Cardiac muscle cell (in vitro differentiated cells and primary cell): ENCODE data around the gene P3H1. TPM values are rescaled to one million over a fixed set of nuclear protein-coding genes. Genes with fewer than 3 reads are reported as not detected.

Experiments used
- DNase-seq, 2 donors: peaks; one replicate each; pipeline versions ENCODE4 v3.0.0 to v3.0.0-alpha.2; 2010 to 2017; ENCODE audit warnings: low read depth in 1 of 2, low spot score in 1 of 2
- H3K27ac ChIP-seq: fragments of 200-600 bp; sonication (generic); 2 replicates; pipeline ENCODE4 v1.5.1; 2016
- H3K27me3 ChIP-seq: fragments of 200-600 bp; sonication (generic); 2 replicates; pipeline ENCODE4 v1.6.0; 2016; ENCODE audit warnings: control low read depth
- H3K36me3 ChIP-seq: fragments of 200-600 bp; sonication (generic); 2 replicates; pipeline ENCODE4 v1.5.1; 2016; ENCODE audit warnings: control low read depth
- H3K4me1 ChIP-seq: fragments of 200-600 bp; sonication (generic); 2 replicates; pipeline ENCODE4 v1.8.1; 2017; ENCODE audit warnings: low read depth, mild to moderate bottlenecking, mixed run types
- H3K4me3 ChIP-seq: fragments of 200-600 bp; sonication (generic); 2 replicates; pipeline ENCODE4 v1.5.1; 2016; ENCODE audit warnings: mild to moderate bottlenecking
- H3K9me3 ChIP-seq: fragments of 200-600 bp; sonication (generic); 2 replicates; pipeline ENCODE4 v1.5.1; 2017; ENCODE audit warnings: low read depth, mild to moderate bottlenecking, control low read depth
- polyA plus RNA-seq: library from polyadenylated mRNA; unstranded; fragments of >200 nt; fragmentation: Nextera tagmentation; extraction: Ambion mirVana; gene quantifications from 2 replicates; pipeline ENCODE4 v1.2.1, GENCODE V29; 2016
- total RNA-seq: library from RNA; depleted of rRNA; stranded (reverse); fragments of >200 nt; gene quantifications from 2 replicates; pipeline ENCODE4 v1.2.3, GENCODE V29; 2016
- TF ChIP-seq, protein P1 (sequence below): IDR thresholded peaks from 2 replicates; pipeline ENCODE4 v1.5.1; 2012; ENCODE audit warnings: low read depth, mild to moderate bottlenecking, low read length

The P3H1 gene
- total and polyA plus RNA-seq, 2 experiments from 2014 or later: 56.1 to 65.4 TPM

DNA sequence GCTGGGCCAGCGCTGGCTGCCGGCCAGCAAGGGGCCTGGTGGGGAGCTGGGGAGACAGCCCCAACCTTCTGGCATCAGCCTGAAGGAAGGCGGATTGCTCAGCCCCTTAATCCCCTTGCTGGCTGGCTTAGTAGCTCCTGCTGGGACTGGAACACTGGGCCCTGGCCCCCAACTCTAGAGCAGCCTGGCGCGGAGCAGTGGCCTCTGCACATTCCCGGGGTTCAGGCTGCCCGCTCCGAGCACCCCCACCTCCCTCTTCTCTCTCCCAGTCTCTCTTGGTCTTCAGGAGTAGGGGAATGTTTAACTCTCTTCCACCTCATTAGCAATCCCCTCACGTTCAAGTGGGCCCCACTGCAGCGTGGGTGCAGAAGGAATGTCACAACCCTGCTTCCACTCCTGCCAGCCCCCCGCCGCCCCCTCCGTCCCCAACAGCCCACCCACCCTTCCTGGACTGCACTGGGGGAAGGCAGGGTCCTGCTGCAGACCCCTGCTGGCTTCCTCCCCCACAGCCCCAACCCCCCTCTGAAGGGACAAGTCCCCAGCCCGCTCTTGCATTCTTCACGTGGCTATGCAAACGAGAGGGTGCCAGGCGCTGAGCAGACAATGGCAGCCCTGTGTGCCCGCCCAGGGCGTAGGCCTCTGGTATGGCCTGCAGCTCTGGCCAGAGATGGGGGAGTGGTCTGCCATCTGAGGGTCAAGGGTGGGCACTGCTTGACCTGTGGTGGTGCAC, 25.8 kb downstream of the P3H1 start:
- Histone ChIP-seq H3K36me3 (peaks cover 4% of the 10 kb centered on the region), H3K4me3 (no peak overlapping the region), H3K27ac (no peak overlapping the region), H3K27me3 (no peaks in the 10 kb centered on the region), H3K4me1 (peaks cover 14% of the 10 kb centered on the region), H3K9me3 (no peaks in the 10 kb centered on the region)
- DNase-seq: no peak
- TF ChIP-seq, protein P1, sequence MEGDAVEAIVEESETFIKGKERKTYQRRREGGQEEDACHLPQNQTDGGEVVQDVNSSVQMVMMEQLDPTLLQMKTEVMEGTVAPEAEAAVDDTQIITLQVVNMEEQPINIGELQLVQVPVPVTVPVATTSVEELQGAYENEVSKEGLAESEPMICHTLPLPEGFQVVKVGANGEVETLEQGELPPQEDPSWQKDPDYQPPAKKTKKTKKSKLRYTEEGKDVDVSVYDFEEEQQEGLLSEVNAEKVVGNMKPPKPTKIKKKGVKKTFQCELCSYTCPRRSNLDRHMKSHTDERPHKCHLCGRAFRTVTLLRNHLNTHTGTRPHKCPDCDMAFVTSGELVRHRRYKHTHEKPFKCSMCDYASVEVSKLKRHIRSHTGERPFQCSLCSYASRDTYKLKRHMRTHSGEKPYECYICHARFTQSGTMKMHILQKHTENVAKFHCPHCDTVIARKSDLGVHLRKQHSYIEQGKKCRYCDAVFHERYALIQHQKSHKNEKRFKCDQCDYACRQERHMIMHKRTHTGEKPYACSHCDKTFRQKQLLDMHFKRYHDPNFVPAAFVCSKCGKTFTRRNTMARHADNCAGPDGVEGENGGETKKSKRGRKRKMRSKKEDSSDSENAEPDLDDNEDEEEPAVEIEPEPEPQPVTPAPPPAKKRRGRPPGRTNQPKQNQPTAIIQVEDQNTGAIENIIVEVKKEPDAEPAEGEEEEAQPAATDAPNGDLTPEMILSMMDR: no peak

DNA sequence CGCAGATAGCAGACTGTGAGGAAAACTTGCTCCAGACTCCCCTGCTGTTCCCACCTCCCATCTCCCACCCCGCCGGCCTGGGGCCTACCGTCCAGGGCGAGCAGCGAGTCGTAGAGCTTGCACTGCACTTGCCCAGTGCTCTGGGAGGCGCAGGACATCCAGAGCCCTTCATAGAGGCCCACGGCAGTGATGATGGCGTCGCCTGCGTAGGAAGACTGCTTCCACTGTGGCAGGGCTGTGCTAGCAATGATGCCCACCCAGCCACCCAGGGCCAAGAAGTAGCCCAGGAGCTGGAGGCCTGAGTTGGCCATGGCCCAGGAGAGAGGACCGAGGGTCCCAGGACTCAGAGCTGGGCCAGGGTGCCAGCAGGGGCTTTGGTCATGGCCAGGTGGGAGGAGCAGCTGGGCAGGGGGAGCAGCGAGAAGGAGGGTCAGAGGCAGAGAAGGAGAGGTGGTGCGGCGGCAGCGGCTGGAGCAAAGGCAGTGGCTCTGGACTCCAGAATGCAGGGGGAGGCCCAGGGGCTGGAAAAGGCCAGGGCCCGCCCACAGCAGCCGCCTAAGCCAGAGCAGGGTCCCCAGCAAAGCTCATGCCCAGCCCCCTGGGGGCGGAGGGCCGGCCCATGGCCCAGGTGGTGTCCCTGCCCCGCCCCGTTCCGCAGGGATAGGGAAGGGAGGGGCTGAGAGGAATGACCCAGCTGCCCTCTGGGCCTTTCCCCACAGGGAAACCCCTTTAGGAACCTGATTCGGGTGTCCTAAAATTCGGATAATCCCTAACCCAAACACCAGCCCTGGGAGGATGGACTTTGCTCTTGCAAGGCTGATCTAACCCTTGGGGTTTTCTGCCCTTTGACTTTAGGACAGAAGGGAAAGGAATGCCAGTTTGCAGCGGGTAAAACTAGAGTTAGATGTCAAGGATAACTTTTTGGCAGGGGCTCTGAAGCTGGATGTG, 26.8 kb downstream of the P3H1 start, which contains the start of gene CLDN19:
Gene CLDN19 (minus strand): TSS at position 484 of the 948 bp plus-strand sequence. CDS start 173 bp downstream, at position 311.
- Histone ChIP-seq H3K27me3 (no peaks in the 10 kb centered on the region), H3K36me3 (no peaks in the 10 kb centered on the region), H3K27ac (no peak within 1 kb of the TSS), H3K4me1 (peaks cover 14% of the 10 kb centered on the region), H3K4me3 (no peak within 1 kb of the TSS), H3K9me3 (no peaks in the 10 kb centered on the region)
- TF ChIP-seq, protein P1: no peak
- DNase-seq: peak in 1 of 2 donors; percentile 72

DNA sequence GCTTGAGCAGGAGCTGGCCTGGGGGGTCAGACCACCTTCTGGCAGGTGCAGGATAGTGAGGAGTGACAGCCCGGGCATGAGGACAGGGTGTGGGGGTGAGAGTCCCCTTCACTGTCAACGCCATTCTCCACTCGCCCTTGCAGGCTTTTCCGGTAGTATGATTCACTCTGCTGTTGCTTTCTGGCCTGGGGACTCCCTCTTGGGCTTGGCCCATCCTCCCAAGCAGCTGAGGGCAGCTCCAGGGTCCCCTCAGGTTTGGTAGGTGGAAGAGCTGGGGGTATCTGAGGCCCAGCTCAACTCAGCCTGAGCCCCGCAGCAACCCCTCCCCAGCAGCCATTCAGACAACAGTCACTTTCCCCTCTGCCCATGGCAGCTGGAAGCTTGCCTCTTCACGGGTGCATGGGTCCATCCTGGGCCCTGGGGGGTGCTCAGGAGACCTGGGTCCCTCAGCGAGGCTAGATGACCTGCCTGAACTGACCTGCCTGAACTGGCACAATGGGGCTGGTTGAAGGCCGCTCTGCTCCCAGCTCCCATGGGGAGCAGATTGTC, 28.1 kb downstream of the P3H1 start:
- TF ChIP-seq, protein P1: no peak

DNA sequence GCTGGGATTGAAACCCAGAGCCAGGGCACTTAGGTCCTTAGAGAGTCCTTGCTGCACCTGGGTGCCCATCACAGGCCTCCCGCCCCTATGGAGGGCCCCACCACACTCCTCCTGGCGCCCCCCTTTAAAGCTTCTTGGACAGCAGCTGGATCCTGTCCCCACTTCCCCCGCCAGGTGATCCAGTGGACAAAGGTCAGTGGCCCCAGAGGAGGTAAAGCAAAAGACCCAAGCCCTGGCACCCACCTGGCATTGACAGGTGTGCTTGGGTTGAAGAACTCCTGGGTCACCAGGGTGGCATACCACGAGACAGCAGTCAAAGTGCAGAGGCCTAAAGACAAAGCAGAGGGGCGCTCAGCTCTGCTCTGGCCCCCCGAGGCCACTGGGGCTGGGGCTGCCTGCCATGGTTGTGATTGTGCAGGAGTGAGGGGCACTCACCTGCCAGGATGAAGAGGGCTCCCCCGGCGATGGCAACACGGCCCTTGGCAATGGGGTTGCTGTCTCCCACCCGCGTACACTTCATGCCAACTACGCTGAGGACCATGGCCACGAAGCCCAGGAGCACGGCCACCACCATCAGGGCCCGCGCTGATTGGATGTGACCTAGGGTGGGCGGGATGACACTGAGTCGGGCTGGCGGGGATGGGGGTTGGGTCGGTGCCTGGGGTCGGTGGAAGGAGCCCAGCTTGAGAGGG, 28.7 kb downstream of the P3H1 start:
- H3K36me3 ChIP-seq: no peaks in the 10 kb centered on the region
- no peaks in the 10 kb centered on the region for H3K27me3 ChIP-seq
- H3K4me3 ChIP-seq: no peak overlapping the region
- TF ChIP-seq, protein P1: no peak
- H3K4me1 ChIP-seq: peaks cover 14% of the 10 kb centered on the region
- H3K27ac ChIP-seq: no peak overlapping the region
- no peaks in the 10 kb centered on the region for H3K9me3 ChIP-seq
- DNase-seq: no peak

More for the DNA sequence above, 28.1 kb downstream of the P3H1 start:
- Histone ChIP-seq H3K36me3 (no peaks in the 10 kb centered on the region), H3K9me3 (no peaks in the 10 kb centered on the region), H3K4me1 (peaks cover 14% of the 10 kb centered on the region), H3K4me3 (no peak overlapping the region), H3K27me3 (no peaks in the 10 kb centered on the region), H3K27ac (no peak overlapping the region)
- no peak for DNase-seq

DNA sequence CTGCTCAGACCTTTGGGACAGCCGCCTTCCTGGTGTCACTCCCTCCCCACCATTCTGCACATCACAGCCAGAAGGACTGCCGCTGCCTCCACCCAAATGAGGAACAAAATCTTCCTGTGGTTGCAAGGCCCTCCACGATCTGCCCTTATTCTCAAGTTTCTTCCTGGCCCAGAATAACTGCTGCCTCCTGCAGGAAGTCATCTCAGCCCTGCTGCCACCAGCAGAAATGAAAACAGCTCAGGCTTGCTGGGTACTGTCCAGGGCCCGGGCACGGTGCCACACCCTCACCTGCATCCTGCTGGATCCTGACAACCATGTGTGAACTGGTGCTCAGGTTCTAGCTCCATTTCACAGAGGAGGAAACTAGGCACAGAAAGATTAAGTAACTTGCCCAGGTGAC, 29.6 kb downstream of the P3H1 start:
- Histone ChIP-seq H3K4me1 (peaks cover 14% of the 10 kb centered on the region), H3K36me3 (no peaks in the 10 kb centered on the region), H3K27me3 (no peaks in the 10 kb centered on the region), H3K4me3 (no peak overlapping the region), H3K9me3 (no peaks in the 10 kb centered on the region), H3K27ac (no peak overlapping the region)
- TF ChIP-seq, protein P1: no peak
- DNase-seq: no peak
